ENCODE results near the gene PRSS1. TPM values are rescaled to one million over a fixed set of nuclear protein-coding genes. Genes with fewer than 3 reads are reported as not detected.

Gene PRSS1
- total and polyA plus RNA-seq, 2 of the 8 experiments (the other 6 are each of a cell fraction or from before 2014, with no cell fraction given) = 0.09 TPM; not detected in 1

DNA sequence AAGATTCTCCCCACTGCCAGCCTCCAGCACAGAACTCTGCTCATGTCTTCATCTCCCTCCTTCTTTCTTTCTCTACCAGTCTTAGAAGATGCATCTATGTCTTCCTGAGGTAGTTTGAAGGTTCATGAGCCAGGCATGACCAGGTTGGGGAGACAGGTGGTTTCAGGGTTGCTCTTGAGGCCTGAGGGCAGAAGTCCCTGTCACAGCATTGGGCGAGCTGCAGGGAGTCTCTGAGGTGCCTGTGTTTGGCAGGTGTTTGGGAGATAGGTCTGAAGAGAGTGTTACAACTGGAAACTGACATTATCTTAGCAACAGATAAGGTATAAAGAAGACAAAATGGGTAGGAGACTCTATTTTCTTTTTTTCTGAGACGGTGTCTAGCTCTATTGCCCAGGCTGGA lies 40.2 kb downstream of the PRSS1 start (continued):
- TF ChIP-seq ATF3 (IDR thresholded peaks at IDR 0.05; ENCODE audit: insufficient read depth, low read depth, low read length) (no peak), CHD7 (IDR thresholded peaks at IDR 0.05; ENCODE audit: insufficient replicate concordance, low read length) (no peak), EZH2 (IDR thresholded peaks at IDR 0.05; ENCODE audit: low read depth, low read length, severe bottlenecking) (no peak), ATF2 (IDR thresholded peaks at IDR 0.05; ENCODE audit: low read length) (no peak), MAX (IDR thresholded peaks at IDR 0.05) (no peak)

Measured in H1 (cell line).